ENCODE results near the gene FBXL20. TPM values are rescaled to one million over a fixed set of nuclear protein-coding genes. Genes with fewer than 3 reads are reported as not detected.
"Not testable (repeated sequence)": the region's sequence is repeated elsewhere in the genome, so short reads cannot be mapped to it uniquely, and the experiment has no call there.

FBXL20 gene
- total RNA-seq, 2 experiments from 2014 or later: 17.4 to 18.3 TPM

DNA sequence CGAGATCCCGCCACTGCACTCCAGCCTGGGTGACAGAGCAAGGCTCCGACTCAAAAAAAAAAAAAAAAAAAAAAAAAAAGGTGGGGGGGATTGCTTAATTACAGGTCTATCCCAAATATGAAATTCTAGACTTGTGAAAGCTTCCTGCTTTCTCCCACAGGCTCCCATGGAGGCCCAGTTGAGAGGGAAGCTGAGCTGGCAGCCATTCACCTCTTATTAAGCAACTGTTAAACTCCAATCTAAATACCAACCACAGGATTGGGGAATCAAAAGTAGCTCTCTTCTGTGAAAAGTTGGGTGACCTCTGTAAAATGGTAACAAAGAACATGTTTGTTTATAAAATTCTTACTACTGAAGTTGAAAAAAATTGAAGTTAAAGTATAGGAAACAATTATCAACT is 129.9 kb downstream of the FBXL20 start:
- H3K36me3 Mint-ChIP-seq: peaks cover 8% of the 10 kb centered on the region
- no peaks in the 10 kb centered on the region for H3K27me3 Mint-ChIP-seq
- intact Hi-C loops (cut with micrococcal nuclease): loop anchor here (10.0 kb wide), 1 partner anchor 133 kb away; the partner anchor contains the start of gene FBXL20
- POLR2A ChIA-PET: interaction anchor here (0.7 kb wide), 1 partner anchor 14 kb away, joined by 4 read pairs; no protein-coding TSS in a partner anchor
- CTCF ChIA-PET: no interaction called here
- DNase-seq: no peak
- no peaks in the 10 kb centered on the region for H3K4me1 Mint-ChIP-seq (ENCODE audit: low read depth)
- H3K9me3 Mint-ChIP-seq: no peaks in the 10 kb centered on the region
- H3K27ac Mint-ChIP-seq: no peak overlapping the region
- H3K4me3 Mint-ChIP-seq: no peak overlapping the region

GRCh38 chr17:39270923-39271322 is 130.5 kb downstream of the FBXL20 start:
- intact Hi-C loops (cut with micrococcal nuclease): loop anchor here (10.0 kb wide), 1 partner anchor 134 kb away; the partner anchor contains the start of gene FBXL20
- Mint-ChIP-seq H3K4me3 (no peak overlapping the region), H3K27ac (no peak overlapping the region), H3K27me3 (no peaks in the 10 kb centered on the region), H3K36me3 (peaks cover 8% of the 10 kb centered on the region), H3K9me3 (no peaks in the 10 kb centered on the region), H3K4me1 (ENCODE audit: low read depth) (no peaks in the 10 kb centered on the region)
- ChIA-PET POLR2A (no interaction called here), CTCF (no interaction called here)
- DNase-seq: peak; percentile 20

GRCh38 chr17:39264119-39264518 is 137.3 kb downstream of the FBXL20 start:
- POLR2A ChIA-PET: no interaction called here
- no peak overlapping the region for H3K27ac Mint-ChIP-seq
- no peaks in the 10 kb centered on the region for H3K9me3 Mint-ChIP-seq
- no peak for DNase-seq
- H3K4me3 Mint-ChIP-seq: no peak overlapping the region
- H3K36me3 Mint-ChIP-seq: peaks cover 15% of the 10 kb centered on the region
- no peaks in the 10 kb centered on the region for H3K4me1 Mint-ChIP-seq (ENCODE audit: low read depth)
- CTCF ChIA-PET: interaction anchor here (0.6 to 1.2 kb wide), 4 partner anchors 20 to 281 kb away, joined by 3 to 7 read pairs (median 4); no protein-coding TSS in a partner anchor
- intact Hi-C loops (cut with micrococcal nuclease): no loop called here
- no peaks in the 10 kb centered on the region for H3K27me3 Mint-ChIP-seq

GRCh38 chr17:39261286-39261685 is 140.1 kb downstream of the FBXL20 start:
- Mint-ChIP-seq H3K27me3 (no peaks in the 10 kb centered on the region), H3K4me3 (no peak overlapping the region), H3K4me1 (ENCODE audit: low read depth) (no peaks in the 10 kb centered on the region), H3K9me3 (no peaks in the 10 kb centered on the region), H3K27ac (no peak overlapping the region), H3K36me3 (peaks cover 12% of the 10 kb centered on the region)
- ChIA-PET CTCF (interaction anchor here (0.7 kb wide), 2 partner anchors 17 to 22 kb away, joined by 3 read pairs; no protein-coding TSS in a partner anchor), POLR2A (no interaction called here)
- intact Hi-C loops (cut with micrococcal nuclease): no loop called here
- DNase-seq: peak; percentile 39

GRCh38 chr17:39252788-39253460 is 148.5 kb downstream of the FBXL20 start:
- peaks cover 5% of the 10 kb centered on the region for H3K36me3 Mint-ChIP-seq
- H3K27me3 Mint-ChIP-seq: no peaks in the 10 kb centered on the region
- ChIA-PET CTCF (interaction anchor here (0.7 to 2.2 kb wide), 4 partner anchors 8 to 88 kb away, joined by 3 to 8 read pairs (median 4); no protein-coding TSS in a partner anchor), POLR2A (no interaction called here)
- no peak for DNase-seq
- intact Hi-C loops (cut with micrococcal nuclease): no loop called here
- no peak overlapping the region for H3K27ac Mint-ChIP-seq
- H3K4me1 Mint-ChIP-seq (ENCODE audit: low read depth): no peaks in the 10 kb centered on the region
- H3K9me3 Mint-ChIP-seq: no peaks in the 10 kb centered on the region
- H3K4me3 Mint-ChIP-seq: no peak overlapping the region

- intact Hi-C loops (cut with micrococcal nuclease): no loop called here
- H3K27me3 Mint-ChIP-seq: no peaks in the 10 kb centered on the region
- no peak overlapping the region for H3K27ac Mint-ChIP-seq
- CTCF ChIA-PET: interaction anchor here (0.6 to 2.2 kb wide), 3 partner anchors 17 to 351 kb away, joined by 3 to 5 read pairs (median 4); no protein-coding TSS in a partner anchor
- no peak for DNase-seq
- H3K36me3 Mint-ChIP-seq: peaks cover 5% of the 10 kb centered on the region
- H3K9me3 Mint-ChIP-seq: no peaks in the 10 kb centered on the region
- H3K4me3 Mint-ChIP-seq: no peak overlapping the region
- POLR2A ChIA-PET: no interaction called here
- no peaks in the 10 kb centered on the region for H3K4me1 Mint-ChIP-seq (ENCODE audit: low read depth)
These were observed 149.4 kb downstream of the FBXL20 start for GRCh38 chr17:39251997-39252396.

GRCh38 chr17:39250076-39250475 is 151.3 kb downstream of the FBXL20 start:
- H3K9me3 Mint-ChIP-seq; H3K27me3 Mint-ChIP-seq; H3K4me3 Mint-ChIP-seq; DNase-seq; H3K27ac Mint-ChIP-seq; H3K36me3 Mint-ChIP-seq; H3K4me1 Mint-ChIP-seq (ENCODE audit: low read depth); intact Hi-C loops (cut with micrococcal nuclease): not testable (repeated sequence)
- ChIA-PET CTCF (interaction anchor here (0.6 to 20.1 kb wide), 4 partner anchors 10 to 137 kb away, joined by 3 to 580 read pairs (median 75); partner anchors contain the start of gene RPL19), POLR2A (interaction anchor here (1.0 kb wide), 1 partner anchor 42 kb away, joined by 3 read pairs; no protein-coding TSS in a partner anchor)

DNA sequence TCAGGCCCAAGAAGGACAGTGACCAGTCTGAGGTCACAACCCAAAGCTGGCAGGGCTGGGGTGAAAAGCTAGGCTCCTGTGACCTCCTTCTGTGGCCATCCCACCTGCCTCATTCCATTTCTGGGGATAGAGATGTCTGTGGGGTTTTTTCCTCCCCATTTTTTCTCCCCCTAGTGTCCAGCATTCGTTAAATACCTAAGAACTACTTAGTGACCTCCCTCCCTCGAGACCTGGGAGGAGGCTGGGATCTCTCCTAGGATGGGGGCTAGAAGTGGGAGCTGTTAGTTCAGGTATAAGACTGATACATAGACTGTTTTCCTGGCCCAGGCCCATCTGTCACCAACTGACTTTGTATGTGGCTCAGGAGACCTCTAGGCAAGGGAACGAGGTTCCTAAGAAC is 155.2 kb downstream of the FBXL20 start:
- DNase-seq: no peak
- H3K4me1 Mint-ChIP-seq (ENCODE audit: low read depth): peaks cover 4% of the 10 kb centered on the region
- no peaks in the 10 kb centered on the region for H3K9me3 Mint-ChIP-seq
- H3K27me3 Mint-ChIP-seq: no peaks in the 10 kb centered on the region
- H3K36me3 Mint-ChIP-seq: no peaks in the 10 kb centered on the region
- intact Hi-C loops (cut with micrococcal nuclease): no loop called here
- no peak overlapping the region for H3K27ac Mint-ChIP-seq
- POLR2A ChIA-PET: no interaction called here
- no peak overlapping the region for H3K4me3 Mint-ChIP-seq
- CTCF ChIA-PET: interaction anchor here (1.4 to 20.1 kb wide), 10 partner anchors 12 to 263 kb away, joined by 3 to 580 read pairs (median 14); partner anchors contain the start of genes ARL5C and RPL19

- H3K4me1 Mint-ChIP-seq (ENCODE audit: low read depth): peaks cover 5% of the 10 kb centered on the region
- CTCF ChIA-PET: interaction anchor here (0.6 to 20.1 kb wide), 37 partner anchors 8 to 928 kb away, joined by 3 to 580 read pairs (median 4); partner anchors contain the start of genes ARL5C, PLXDC1, RPL19 and STAC2
- no peak overlapping the region for H3K27ac Mint-ChIP-seq
- H3K4me3 Mint-ChIP-seq: no peak overlapping the region
- no peaks in the 10 kb centered on the region for H3K27me3 Mint-ChIP-seq
- H3K36me3 Mint-ChIP-seq: no peaks in the 10 kb centered on the region
- DNase-seq: peak; percentile 91
- H3K9me3 Mint-ChIP-seq: no peaks in the 10 kb centered on the region
- intact Hi-C loops (cut with micrococcal nuclease): loop anchor here (1.0 kb wide), 1 partner anchor 38 kb away; no protein-coding TSS in a partner anchor
- POLR2A ChIA-PET: interaction anchor here (0.6 to 1.2 kb wide), 3 partner anchors 35 to 217 kb away, joined by 3 to 6 read pairs (median 5); partner anchors contain the start of gene CDK12
These were observed 156.5 kb downstream of the FBXL20 start for GRCh38 chr17:39244600-39245570.

- Mint-ChIP-seq H3K9me3 (no peaks in the 10 kb centered on the region), H3K27me3 (no peaks in the 10 kb centered on the region), H3K27ac (no peak overlapping the region), H3K4me3 (no peak overlapping the region), H3K4me1 (ENCODE audit: low read depth) (peaks cover 12% of the 10 kb centered on the region), H3K36me3 (no peaks in the 10 kb centered on the region)
- intact Hi-C loops (cut with micrococcal nuclease): loop anchor here (1.0 kb wide), 1 partner anchor 37 kb away; no protein-coding TSS in a partner anchor
- ChIA-PET CTCF (interaction anchor here (0.6 to 20.1 kb wide), 34 partner anchors 9 to 927 kb away, joined by 3 to 580 read pairs (median 4); partner anchors contain the start of genes ARL5C, PLXDC1, RPL19 and STAC2), POLR2A (interaction anchor here (1.0 to 1.2 kb wide), 2 partner anchors 34 to 38 kb away, joined by 5 to 6 read pairs; no protein-coding TSS in a partner anchor)
- no peak for DNase-seq
These were observed 157.3 kb downstream of the FBXL20 start for GRCh38 chr17:39244016-39244599.

DNA sequence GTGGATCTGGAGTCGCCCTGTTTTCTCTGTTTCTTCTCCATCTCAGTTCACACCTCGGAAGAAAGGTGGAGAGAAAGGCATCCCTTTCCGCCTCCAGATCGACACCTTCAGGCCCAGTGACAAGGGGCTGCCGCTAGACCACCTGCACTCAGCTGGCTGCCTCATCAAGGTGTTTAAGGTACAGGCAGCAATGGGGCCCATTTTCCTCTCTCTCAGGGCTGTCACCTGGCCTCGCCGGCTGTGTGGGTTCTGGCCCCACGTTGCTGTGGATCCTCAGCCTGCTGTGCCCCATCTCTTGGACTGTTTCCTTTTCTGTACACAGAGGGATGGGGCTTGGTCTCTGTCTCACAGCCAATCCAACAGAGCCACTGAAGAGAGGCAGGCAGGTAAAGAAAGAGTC is 158.3 kb downstream of the FBXL20 start:
- Mint-ChIP-seq H3K27me3 (no peaks in the 10 kb centered on the region), H3K9me3 (no peaks in the 10 kb centered on the region), H3K27ac (no peak overlapping the region), H3K4me3 (no peak overlapping the region), H3K36me3 (no peaks in the 10 kb centered on the region), H3K4me1 (ENCODE audit: low read depth) (peaks cover 20% of the 10 kb centered on the region)
- ChIA-PET POLR2A (interaction anchor here (0.6 kb wide), 1 partner anchor 400 kb away, joined by 3 read pairs; no protein-coding TSS in a partner anchor), CTCF (interaction anchor here (0.6 to 20.1 kb wide), 5 partner anchors 9 to 230 kb away, joined by 3 to 580 read pairs (median 6); partner anchors contain the start of gene RPL19)
- DNase-seq: no peak
- intact Hi-C loops (cut with micrococcal nuclease): no loop called here

All from activated CD4-positive, alpha-beta memory T cell treated with anti-CD3 and anti-CD28 coated beads for 36 hours (primary cell).